SK-N-SH treated with all-trans-retinoic acid at 6 μM for 48 hours (cell line): ENCODE results near the gene ZNF584.

Experiments
- ATAC-seq: fragments of 200-7000 bp; cut with Tn5 transposase; 3 replicates; pipeline ENCODE4 v1.9.1; 2020; ENCODE audit warnings: mild to moderate bottlenecking, moderate library complexity
- ARNTL ChIP-seq: fragments of 450-650 bp; formaldehyde crosslinking; IDR thresholded peaks from 2 replicates; pipeline ENCODE4 v1.5.0; 2020; ENCODE audit warnings: low read depth, mild to moderate bottlenecking, moderate library complexity, borderline replicate concordance
- BACH2 ChIP-seq: fragments of 250-450 bp; sonication (Bioruptor Pico); IDR thresholded peaks from 2 replicates; pipeline ENCODE4 v1.9.0; 2021; ENCODE audit warnings: mild to moderate bottlenecking, borderline replicate concordance
- CREB5 ChIP-seq: fragments of 250-450 bp; sonication (Bioruptor Pico); IDR thresholded peaks from 2 replicates; pipeline ENCODE4 v1.5.1; 2020; ENCODE audit warnings: low read depth, mild to moderate bottlenecking, moderate library complexity
- CSDC2 ChIP-seq: fragments of 250-450 bp; sonication (Bioruptor Pico); IDR thresholded peaks from 2 replicates; pipeline ENCODE4 v1.5.0; 2020; ENCODE audit warnings: mild to moderate bottlenecking, moderate library complexity
- CSRNP3 ChIP-seq: fragments of 250-450 bp; sonication (Bioruptor Pico); IDR thresholded peaks from 2 replicates; pipeline ENCODE4 v1.5.1; 2021; ENCODE audit warnings: mild to moderate bottlenecking, moderate library complexity
- ESRRG ChIP-seq: fragments of 250-450 bp; sonication (Bioruptor Pico); IDR thresholded peaks from 2 replicates; pipeline ENCODE4 v1.6.1; 2021; ENCODE audit warnings: mild to moderate bottlenecking
- GLIS3 ChIP-seq: fragments of 250-450 bp; sonication (Bioruptor Pico); IDR thresholded peaks from 2 replicates; pipeline ENCODE4 v1.5.0; 2020; ENCODE audit warnings: mild to moderate bottlenecking, moderate library complexity
- ISL1 ChIP-seq: fragments of 250-450 bp; sonication (Bioruptor Pico); IDR thresholded peaks from 2 replicates; pipeline ENCODE4 v2.1.2; 2022; ENCODE audit warnings: mild to moderate bottlenecking, moderate library complexity
- PATZ1 ChIP-seq: fragments of 250-450 bp; sonication (Bioruptor Pico); IDR thresholded peaks from 2 replicates; pipeline ENCODE4 v1.8.0; 2020; ENCODE audit warnings: mild to moderate bottlenecking, moderate library complexity, borderline replicate concordance
- POU6F1 ChIP-seq: fragments of 250-450 bp; sonication (Bioruptor Pico); IDR thresholded peaks from 2 replicates; pipeline ENCODE4 v1.8.0; 2021; ENCODE audit warnings: low read depth, mild to moderate bottlenecking, moderate library complexity, borderline replicate concordance
- RARB ChIP-seq: fragments of 250-450 bp; sonication (Bioruptor Pico); IDR thresholded peaks from 2 replicates; pipeline ENCODE4 v1.8.0; 2021; ENCODE audit warnings: mild to moderate bottlenecking, moderate library complexity
- SNAI2 ChIP-seq: fragments of 250-450 bp; sonication (Bioruptor Pico); IDR thresholded peaks from 2 replicates; pipeline ENCODE4 v1.5.0; 2020; ENCODE audit warnings: mild to moderate bottlenecking, moderate library complexity
- TCF4 ChIP-seq: fragments of 250-450 bp; sonication (Bioruptor Pico); IDR thresholded peaks from 2 replicates; pipeline ENCODE4 v1.8.0; 2021; ENCODE audit warnings: mild to moderate bottlenecking, moderate library complexity, borderline replicate concordance
- TOX ChIP-seq: fragments of 250-450 bp; sonication (Bioruptor Pico); IDR thresholded peaks from 2 replicates; pipeline ENCODE4 v1.8.0; 2021; ENCODE audit warnings: mild to moderate bottlenecking, moderate library complexity, borderline replicate concordance
- TSHZ2 ChIP-seq: fragments of 250-450 bp; sonication (Bioruptor Pico); IDR thresholded peaks from 2 replicates; pipeline ENCODE4 v1.5.0; 2020; ENCODE audit warnings: mild to moderate bottlenecking, moderate library complexity
- ZC3H10 ChIP-seq: fragments of 250-450 bp; sonication (Bioruptor Pico); IDR thresholded peaks from 2 replicates; pipeline ENCODE4 v1.5.1; 2021; ENCODE audit warnings: mild to moderate bottlenecking, moderate library complexity
- ZFP3 ChIP-seq: fragments of 250-450 bp; sonication (Bioruptor Pico); IDR thresholded peaks from 2 replicates; pipeline ENCODE4 v1.5.0; 2020; ENCODE audit warnings: mild to moderate bottlenecking, moderate library complexity
- ZFP30 ChIP-seq: fragments of 450-650 bp; formaldehyde crosslinking; IDR thresholded peaks from 2 replicates; pipeline ENCODE4 v1.5.0; 2022; ENCODE audit warnings: mild to moderate bottlenecking, moderate library complexity
- ZNF565 ChIP-seq: fragments of 450-650 bp; formaldehyde crosslinking; conservative IDR thresholded peaks from 2 replicates; pipeline ENCODE4 v1.5.0; 2020; ENCODE audit warnings: low read depth, mild to moderate bottlenecking, moderate library complexity
- ZNF70 ChIP-seq: fragments of 450-650 bp; formaldehyde crosslinking; IDR thresholded peaks from 2 replicates; pipeline ENCODE4 v1.5.0; 2020; ENCODE audit warnings: mild to moderate bottlenecking, moderate library complexity
- ZNF8 ChIP-seq: fragments of 450-650 bp; formaldehyde crosslinking; IDR thresholded peaks from 2 replicates; pipeline ENCODE4 v1.5.0; 2020; ENCODE audit warnings: mild to moderate bottlenecking, moderate library complexity

ZNF584 gene

GRCh38 chr19:58398087-58398486, 10.4 kb upstream of the ZNF584 start:
- ATAC-seq = no peak
- TF ChIP-seq ZNF8 (CRISPR knock-in tag) = no peak
- TF ChIP-seq ZC3H10 (CRISPR knock-in tag) = no peak
- no peak for TF ChIP-seq TOX (CRISPR knock-in tag)
- no peak for TF ChIP-seq GLIS3 (CRISPR knock-in tag)
- no peak for TF ChIP-seq ISL1 (CRISPR knock-in tag)
- no peak for TF ChIP-seq POU6F1
- TF ChIP-seq TSHZ2 (CRISPR knock-in tag) = no peak
- no peak for TF ChIP-seq RARB (CRISPR knock-in tag)
- TF ChIP-seq TCF4 (CRISPR knock-in tag) = no peak
- no peak for TF ChIP-seq CSRNP3 (CRISPR knock-in tag)
- no peak for TF ChIP-seq PATZ1 (CRISPR knock-in tag)
- TF ChIP-seq ZFP3 (CRISPR knock-in tag) = no peak
- TF ChIP-seq CSDC2 (CRISPR knock-in tag) = no peak
- TF ChIP-seq ZFP30 (CRISPR knock-in tag) = no peak

GRCh38 chr19:58398545-58398944, 9.9 kb upstream of the ZNF584 start:
- no peak for ATAC-seq

More at GRCh38 chr19:58398545-58398944, 9.9 kb upstream of the ZNF584 start:
- TF ChIP-seq ZC3H10 (CRISPR knock-in tag) = no peak
- no peak for TF ChIP-seq ISL1 (CRISPR knock-in tag)
- TF ChIP-seq RARB (CRISPR knock-in tag) = no peak
- no peak for TF ChIP-seq ZNF8 (CRISPR knock-in tag)
- TF ChIP-seq ZNF565 (CRISPR knock-in tag) = no peak
- no peak for TF ChIP-seq CREB5
- TF ChIP-seq POU6F1 = no peak
- no peak for TF ChIP-seq GLIS3 (CRISPR knock-in tag)
- no peak for TF ChIP-seq ESRRG (CRISPR knock-in tag)
- TF ChIP-seq ZNF70 (CRISPR knock-in tag) = no peak
- no peak for TF ChIP-seq ZFP3 (CRISPR knock-in tag)
- TF ChIP-seq SNAI2 = no peak
- no peak for TF ChIP-seq BACH2 (CRISPR knock-in tag)
- TF ChIP-seq ARNTL (CRISPR knock-in tag) = no peak
- TF ChIP-seq TSHZ2 (CRISPR knock-in tag) = no peak
- TF ChIP-seq, all 23 proteins: peak for 0
